Left ventricle myocardium inferior (tissue), 1 donor: Measurements from ENCODE around the gene CYP46A1. TPM values are rescaled to one million over a fixed set of nuclear protein-coding genes. Genes with fewer than 3 reads are reported as not detected.

Experiments
- DNase-seq: peaks from one replicate; pipeline ENCODE4 v3.0.0-alpha.2; 2020
- H3K27ac ChIP-seq: fragments of 200-600 bp; replicated peaks from 2 replicates; pipeline ENCODE4 v1.8.0; 2021
- H3K27me3 ChIP-seq: fragments of 200-600 bp; 2 replicates; pipeline ENCODE4 v1.8.0; 2021; ENCODE audit warnings: low read depth
- H3K36me3 ChIP-seq: fragments of 200-600 bp; 2 replicates; pipeline ENCODE4 v1.8.0; 2021
- H3K4me1 ChIP-seq: fragments of 200-600 bp; 2 replicates; pipeline ENCODE4 v1.8.0; 2021
- H3K4me3 ChIP-seq: fragments of 200-600 bp; 2 replicates; pipeline ENCODE4 v1.8.0; 2021; ENCODE audit warnings: mild to moderate bottlenecking, moderate library complexity
- H3K9me3 ChIP-seq: fragments of 200-600 bp; replicated peaks from 2 replicates; pipeline ENCODE4 v1.8.0; 2021
- intact Hi-C: fragments of 100-400 bp; cut with micrococcal nuclease; formaldehyde crosslinking; loops from one replicate; pipeline ENCODE4 v1.11.0; 2022
- total RNA-seq: library from RNA; stranded (reverse); fragmentation: NEBNext Ultra II Directional; extraction: Animal tissue kit (Norgen Biotek cat#: 25700); gene quantifications from one replicate; pipeline ENCODE4 v1.2.1, GENCODE V29; 2021
- TF ChIP-seq, protein P1 (sequence below): fragments of 200-600 bp; IDR thresholded peaks from 2 replicates; pipeline ENCODE4 v1.8.0; 2021; ENCODE audit warnings: antibody characterized with exemption, mild to moderate bottlenecking, borderline replicate concordance
- donor health status: DM: no; HTN: yes; CAD: no; lungs with severe emphysema.

Gene CYP46A1
- total RNA-seq, 1 donor from 2014 or later, result 4.2 TPM

- H3K4me3 ChIP-seq, result peak overlapping the region; percentile 78
- intact Hi-C loops, result no loop called here
- H3K27ac ChIP-seq, result peak overlapping the region; percentile 94
- no peaks in the 10 kb centered on the region for H3K36me3 ChIP-seq
- H3K4me1 ChIP-seq, result peaks cover 84% of the 10 kb centered on the region
- H3K27me3 ChIP-seq, result no peaks in the 10 kb centered on the region
- no peak for DNase-seq
- H3K9me3 ChIP-seq, result no peaks in the 10 kb centered on the region
- TF ChIP-seq, protein P1, sequence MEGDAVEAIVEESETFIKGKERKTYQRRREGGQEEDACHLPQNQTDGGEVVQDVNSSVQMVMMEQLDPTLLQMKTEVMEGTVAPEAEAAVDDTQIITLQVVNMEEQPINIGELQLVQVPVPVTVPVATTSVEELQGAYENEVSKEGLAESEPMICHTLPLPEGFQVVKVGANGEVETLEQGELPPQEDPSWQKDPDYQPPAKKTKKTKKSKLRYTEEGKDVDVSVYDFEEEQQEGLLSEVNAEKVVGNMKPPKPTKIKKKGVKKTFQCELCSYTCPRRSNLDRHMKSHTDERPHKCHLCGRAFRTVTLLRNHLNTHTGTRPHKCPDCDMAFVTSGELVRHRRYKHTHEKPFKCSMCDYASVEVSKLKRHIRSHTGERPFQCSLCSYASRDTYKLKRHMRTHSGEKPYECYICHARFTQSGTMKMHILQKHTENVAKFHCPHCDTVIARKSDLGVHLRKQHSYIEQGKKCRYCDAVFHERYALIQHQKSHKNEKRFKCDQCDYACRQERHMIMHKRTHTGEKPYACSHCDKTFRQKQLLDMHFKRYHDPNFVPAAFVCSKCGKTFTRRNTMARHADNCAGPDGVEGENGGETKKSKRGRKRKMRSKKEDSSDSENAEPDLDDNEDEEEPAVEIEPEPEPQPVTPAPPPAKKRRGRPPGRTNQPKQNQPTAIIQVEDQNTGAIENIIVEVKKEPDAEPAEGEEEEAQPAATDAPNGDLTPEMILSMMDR, result no peak
These were observed 57.3 kb downstream of the CYP46A1 start for GRCh38 chr14:99741227-99741976.

DNA sequence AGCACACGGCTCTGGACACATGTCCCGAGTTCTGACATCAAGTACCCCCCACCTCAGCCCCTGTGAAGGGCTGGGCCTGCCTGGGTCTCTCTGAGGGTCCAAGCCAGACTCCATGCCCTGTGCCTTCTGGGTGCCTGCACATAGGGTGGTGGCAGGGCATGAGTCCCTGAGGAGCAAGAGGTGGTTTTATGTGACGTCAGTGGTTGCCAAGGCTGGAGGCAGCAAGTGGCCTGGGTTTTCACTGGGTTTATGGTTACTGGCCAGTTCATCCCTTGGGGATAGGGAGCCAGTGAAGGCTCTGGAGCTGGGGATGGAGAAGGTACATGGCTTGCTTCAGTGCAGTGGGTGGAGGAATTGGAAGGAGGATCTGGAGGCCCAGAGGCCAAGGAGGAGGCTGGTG, 58.0 kb downstream of the CYP46A1 start:
- Histone ChIP-seq H3K36me3 (no peaks in the 10 kb centered on the region), H3K4me1 (peaks cover 84% of the 10 kb centered on the region), H3K9me3 (no peaks in the 10 kb centered on the region), H3K27ac (no peak overlapping the region), H3K27me3 (no peaks in the 10 kb centered on the region), H3K4me3 (no peak overlapping the region)
- DNase-seq, result no peak
- TF ChIP-seq, protein P1, result no peak
- intact Hi-C loops, result no loop called here

DNA sequence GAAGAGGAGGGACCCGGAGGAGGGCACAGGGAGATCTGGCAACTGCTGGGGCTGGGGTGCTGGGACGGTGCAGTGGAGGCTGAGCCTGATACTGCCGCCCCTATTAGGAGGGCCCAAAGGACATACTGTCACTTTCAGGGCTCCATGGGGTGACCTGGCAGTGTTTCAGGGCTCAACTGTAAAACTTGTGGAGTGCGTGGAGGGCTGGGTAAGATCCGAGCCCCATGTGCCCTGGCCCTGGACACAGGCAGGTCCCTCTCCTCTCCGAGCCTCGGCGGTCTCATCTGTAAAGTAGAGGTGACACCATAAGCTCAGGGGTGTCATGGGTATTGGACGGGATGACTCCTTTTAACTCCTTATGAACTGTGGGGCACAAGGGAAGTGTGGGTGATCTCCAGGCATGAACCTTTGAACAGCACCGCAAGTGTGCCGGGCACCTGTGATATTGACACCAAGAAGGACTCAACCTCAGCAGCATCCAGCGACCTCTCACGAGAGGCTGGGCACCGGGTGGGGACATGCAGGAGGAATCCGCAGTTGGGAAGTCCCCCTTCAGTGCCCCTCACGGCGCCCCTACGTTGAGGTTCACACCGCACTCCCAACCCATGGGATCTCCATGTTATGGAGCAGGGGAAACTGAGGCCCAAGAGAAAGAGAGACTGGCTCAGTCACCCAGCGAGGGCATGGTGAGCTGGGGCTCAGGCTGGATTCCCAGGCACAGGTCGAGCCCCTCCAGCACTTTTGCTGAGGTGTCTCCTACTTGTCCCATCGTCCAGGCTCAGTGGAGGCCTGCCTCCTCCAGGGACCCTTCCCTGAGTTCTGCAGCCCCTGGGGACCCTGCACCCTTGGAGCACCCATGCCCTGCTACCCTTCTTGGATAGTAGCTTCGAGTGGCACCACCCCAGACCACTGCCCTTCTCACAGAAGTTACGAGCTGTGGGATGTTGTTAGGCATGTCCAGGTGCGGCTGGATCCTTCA, 58.7 kb downstream of the CYP46A1 start:
- DNase-seq, result no peak
- Histone ChIP-seq H3K4me3 (no peak overlapping the region), H3K27me3 (no peaks in the 10 kb centered on the region), H3K27ac (no peak overlapping the region), H3K9me3 (no peaks in the 10 kb centered on the region), H3K4me1 (peaks cover 84% of the 10 kb centered on the region), H3K36me3 (no peaks in the 10 kb centered on the region)
- TF ChIP-seq, protein P1, result no peak
- intact Hi-C loops, result no loop called here

DNA sequence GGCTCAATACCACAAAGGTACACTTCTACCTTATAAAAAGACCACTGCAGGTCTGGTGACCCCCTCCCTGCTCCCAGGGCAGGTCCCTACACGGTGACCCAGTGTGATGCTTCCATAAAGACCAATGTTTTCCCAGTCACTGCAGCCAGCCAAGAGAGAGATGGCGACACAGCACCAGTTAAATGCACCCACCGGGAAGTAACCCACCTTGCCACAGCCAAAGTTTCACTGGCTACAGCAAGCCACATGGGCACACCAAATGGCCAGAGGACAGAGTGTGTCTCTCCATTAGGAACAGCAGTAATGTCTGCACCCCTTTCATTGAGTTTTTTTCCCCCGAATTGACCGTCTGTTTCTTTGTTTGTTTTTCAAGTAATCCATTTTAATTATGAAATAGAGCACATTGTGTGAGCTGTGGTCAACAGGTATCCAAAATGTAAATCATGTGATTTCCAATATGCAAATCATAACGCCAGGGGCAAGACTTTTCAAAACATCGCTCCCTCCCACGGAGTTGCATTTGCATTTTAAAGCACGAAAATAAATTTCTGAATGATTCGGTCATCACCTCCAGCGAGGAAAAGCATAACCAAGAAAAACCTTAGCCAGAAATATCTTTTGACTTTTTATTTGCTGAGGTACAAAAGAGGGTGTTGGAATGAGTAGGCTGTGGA, 60.2 kb downstream of the CYP46A1 start:
- H3K27ac ChIP-seq, result peak overlapping the region; percentile 93
- no peak for DNase-seq

DNA sequence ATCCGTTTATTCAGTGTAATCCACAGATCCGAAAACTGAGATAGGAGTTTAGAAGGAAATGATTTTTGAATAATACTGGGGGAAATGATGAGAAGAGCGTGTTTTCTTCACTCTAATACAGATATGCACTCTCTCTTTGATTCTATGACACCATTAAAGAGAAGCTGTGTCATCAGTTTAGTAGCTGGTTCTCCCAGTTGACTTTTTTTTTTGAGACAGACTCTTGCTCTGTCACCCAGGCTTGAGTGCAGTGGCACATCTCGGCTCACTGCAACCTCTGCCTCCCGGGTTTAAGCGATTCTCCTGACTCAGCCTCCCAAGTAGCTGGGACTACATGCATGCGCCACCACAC, 60.8 kb downstream of the CYP46A1 start:
- H3K9me3 ChIP-seq, result no peaks in the 10 kb centered on the region
- no peaks in the 10 kb centered on the region for H3K27me3 ChIP-seq
- H3K4me3 ChIP-seq, result no peak overlapping the region
- H3K27ac ChIP-seq, result peak overlapping the region; percentile 93
- no peak for DNase-seq
- TF ChIP-seq, protein P1, result no peak
- peaks cover 86% of the 10 kb centered on the region for H3K4me1 ChIP-seq
- no peaks in the 10 kb centered on the region for H3K36me3 ChIP-seq
- intact Hi-C loops, result no loop called here

More for the DNA sequence above, 60.2 kb downstream of the CYP46A1 start:
- TF ChIP-seq, protein P1, result no peak
- Histone ChIP-seq H3K27me3 (no peaks in the 10 kb centered on the region), H3K9me3 (no peaks in the 10 kb centered on the region), H3K4me3 (no peak overlapping the region), H3K4me1 (peaks cover 86% of the 10 kb centered on the region), H3K36me3 (no peaks in the 10 kb centered on the region)
- intact Hi-C loops, result no loop called here
